ENCODE results near the gene ABRACL. TPM values are rescaled to one million over a fixed set of nuclear protein-coding genes. Genes with fewer than 3 reads are reported as not detected.

The ABRACL gene
- total and polyA plus RNA-seq, 2 experiments from 2014 or later, result 134 to 516 TPM

GRCh38 chr6:139017227-139017626 is 11.3 kb upstream of the ABRACL start:
- Mint-ChIP-seq H3K9me3 (no peaks in the 10 kb centered on the region), H3K36me3 (ENCODE audit: low read depth) (no peaks in the 10 kb centered on the region), H3K27ac (no peak overlapping the region), H3K4me1 (peaks cover 26% of the 10 kb centered on the region), H3K27me3 (ENCODE audit: insufficient read depth, low read depth, poor library complexity) (peaks cover 6% of the 10 kb centered on the region), H3K4me3 (no peak overlapping the region)
- Histone ChIP-seq H3F3A (replicated peaks; ENCODE audit: low read depth) (0 out of 2 replicates have a peak, but pooled peaks cover 3% of the 10 kb centered on the region), H3K4me2 (no peak overlapping the region), H3K79me2 (replicated peaks; ENCODE audit: insufficient read depth) (no peaks in the 10 kb centered on the region), H4K20me1 (replicated peaks; ENCODE audit: insufficient read depth) (no peaks in the 10 kb centered on the region), H2AFZ (peak overlapping the region; percentile 3), H3K36me3 (ENCODE audit: insufficient read depth) (no peaks in the 10 kb centered on the region), H3K4me3 (no peak overlapping the region), H3K9me2 (ENCODE audit: insufficient read depth) (no peaks in the 10 kb centered on the region; the same call in 1 of the 2 replicates), H3K27me3 (ENCODE audit: insufficient read depth) (no peaks in the 10 kb centered on the region), H3K27ac (ENCODE audit: low read depth) (no peak overlapping the region), H3K4me1 (ENCODE audit: insufficient read depth) (peaks cover 14% of the 10 kb centered on the region)
- TF ChIP-seq CREB1 (CRISPR knock-in tag; IDR thresholded peaks at IDR 0.05; ENCODE audit: low read depth) (no peak), ZNF331 (CRISPR knock-in tag; IDR thresholded peaks at IDR 0.05; ENCODE audit: low read depth) (no peak), EZH2 (IDR thresholded peaks at IDR 0.05; ENCODE audit: low read depth, unreplicated experiment) (no peak), POLR2AphosphoS5 (IDR thresholded peaks at IDR 0.05; ENCODE audit: low read depth) (no peak), CTCF (conservative IDR thresholded peaks at IDR 0.05; ENCODE audit: low read depth in 2 of 2) (no peak), EZH2phosphoT487 (IDR thresholded peaks at IDR 0.05; ENCODE audit: unreplicated experiment) (no peak), REST (IDR thresholded peaks at IDR 0.05; ENCODE audit: unreplicated experiment) (no peak), ZNF462 (CRISPR knock-in tag; IDR thresholded peaks at IDR 0.05) (no peak), JUNB (IDR thresholded peaks at IDR 0.05; ENCODE audit: unreplicated experiment) (no peak), ZNF114 (CRISPR knock-in tag; IDR thresholded peaks at IDR 0.05) (no peak), NANOG (IDR thresholded peaks at IDR 0.05; ENCODE audit: borderline replicate concordance) (no peak), ETS1 (IDR thresholded peaks at IDR 0.05) (no peak), STAT1 (IDR thresholded peaks at IDR 0.05; ENCODE audit: unreplicated experiment) (no peak)
- ATAC-seq, result peak; percentile 29; the same call in 1 of the 3 replicates
- DNase-seq (ENCODE audit: low spot score), result no peak

Measured in GM23338 (cell line).